Smooth muscle cell (in vitro differentiated cells): ENCODE data around the gene HSD17B8. TPM values are rescaled to one million over a fixed set of nuclear protein-coding genes. Genes with fewer than 3 reads are reported as not detected.

ENCODE experiments used
- DNase-seq: peaks from one replicate; lab custom pipeline; 2025; ENCODE audit not compliant: unreplicated experiment; lab: John Stamatoyannopoulos, UW
- H2AFZ ChIP-seq: fragments of 200-600 bp; sonication (generic); 2 replicates; pipeline ENCODE4 v1.6.0; 2016; ENCODE audit warnings: antibody characterized with exemption, low read depth, mild to moderate bottlenecking
- H3F3A ChIP-seq: fragments of 200-600 bp; sonication (generic); 2 replicates; pipeline ENCODE4 v1.6.0; 2017; ENCODE audit warnings: antibody characterized with exemption, low read depth
- H3K27ac ChIP-seq: fragments of 200-600 bp; sonication (generic); 2 replicates; pipeline ENCODE4 v1.5.1; 2016; ENCODE audit warnings: low read depth, mild to moderate bottlenecking
- H3K27me3 ChIP-seq: fragments of 200-600 bp; sonication (generic); 2 replicates; pipeline ENCODE4 v1.6.1; 2016; ENCODE audit warnings: low read depth, mild to moderate bottlenecking
- H3K36me3 ChIP-seq: fragments of 200-600 bp; sonication (generic); 2 replicates; pipeline ENCODE4 v1.5.1; 2016; ENCODE audit warnings: low read depth
- H3K4me1 ChIP-seq: fragments of 200-600 bp; sonication (generic); 2 replicates; pipeline ENCODE4 v1.5.1; 2016; ENCODE audit warnings: low read depth
- H3K4me2 ChIP-seq: fragments of 200-600 bp; sonication (generic); 2 replicates; pipeline ENCODE4 v1.6.0; 2016; ENCODE audit warnings: mild to moderate bottlenecking
- H3K4me3 ChIP-seq: fragments of 200-600 bp; sonication (generic); 2 replicates; pipeline ENCODE4 v1.5.1; 2016; ENCODE audit warnings: mild to moderate bottlenecking
- H3K79me2 ChIP-seq: fragments of 200-600 bp; sonication (generic); 2 replicates; pipeline ENCODE4 v1.6.0; 2016; ENCODE audit warnings: low read depth, mild to moderate bottlenecking
- H3K9ac ChIP-seq: fragments of 200-600 bp; sonication (generic); 2 replicates; pipeline ENCODE4 v1.6.0; 2016; ENCODE audit warnings: low read depth
- H3K9me3 ChIP-seq: fragments of 200-600 bp; sonication (generic); replicated peaks from 2 replicates; pipeline ENCODE4 v1.5.1; 2016; ENCODE audit warnings: low read depth
- H4K20me1 ChIP-seq: fragments of 200-600 bp; sonication (generic); 2 replicates; pipeline ENCODE4 v1.6.0; 2016; ENCODE audit warnings: low read depth
- WGBS: methylation state at CpG from one replicate; pipeline ENCODE4 v1.1.7; 2016; ENCODE audit warnings: low lambda C conversion rate; 5-methylcytosine and 5-hydroxymethylcytosine counted together
- polyA plus RNA-seq: library from polyadenylated mRNA; unstranded; fragments of >200 nt; fragmentation: Nextera tagmentation; extraction: Ambion mirVana; gene quantifications from 2 replicates; pipeline ENCODE4 v1.2.1, GENCODE V29; 2016
- total RNA-seq: library from RNA; depleted of rRNA; stranded (reverse); fragments of >200 nt; gene quantifications from 2 replicates; pipeline ENCODE4 v1.2.3, GENCODE V29; 2014
- TF ChIP-seq, protein P1 (sequence below): fragments of 200-600 bp; sonication (generic); IDR thresholded peaks from 2 replicates; pipeline ENCODE4 v1.5.1; 2017; ENCODE audit warnings: borderline replicate concordance, mild to moderate bottlenecking, antibody characterized with exemption; ENCODE audit not compliant: insufficient read depth, poor library complexity, severe bottlenecking

The HSD17B8 gene
- total and polyA plus RNA-seq, 2 experiments from 2014 or later, result 3.7 to 4.9 TPM

DNA sequence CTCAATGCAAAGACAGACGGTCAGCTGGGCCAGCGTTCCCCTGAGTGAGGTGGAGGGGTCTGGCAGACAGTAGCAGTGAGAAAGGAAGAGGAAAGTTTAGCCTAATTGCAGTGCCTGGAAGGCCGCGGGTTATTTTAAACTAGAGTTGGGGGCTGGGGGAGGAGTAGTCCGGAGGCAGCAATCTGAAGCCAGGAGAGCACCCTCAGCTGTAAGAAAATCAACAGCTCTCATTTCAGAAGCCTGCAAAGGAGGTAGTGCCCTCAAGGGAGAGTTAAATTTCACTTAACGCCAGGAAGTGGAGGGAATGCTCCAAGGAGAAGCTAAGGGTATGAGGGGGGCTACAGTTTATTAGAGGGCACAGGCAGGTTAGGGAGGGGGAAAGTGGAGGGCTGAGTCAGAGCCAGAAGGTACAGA is 30.8 kb downstream of the HSD17B8 start:
- Histone ChIP-seq H3K27ac (no peak overlapping the region), H3K27me3 (peaks cover 4% of the 10 kb centered on the region), H3K4me2 (no peak overlapping the region), H3K79me2 (no peaks in the 10 kb centered on the region), H2AFZ (no peak overlapping the region), H3F3A (no peaks in the 10 kb centered on the region), H3K9ac (no peak overlapping the region), H3K4me1 (no peaks in the 10 kb centered on the region), H3K36me3 (no peaks in the 10 kb centered on the region), H3K4me3 (no peak overlapping the region), H3K9me3 (no peaks in the 10 kb centered on the region), H4K20me1 (no peaks in the 10 kb centered on the region)
- TF ChIP-seq, protein P1, sequence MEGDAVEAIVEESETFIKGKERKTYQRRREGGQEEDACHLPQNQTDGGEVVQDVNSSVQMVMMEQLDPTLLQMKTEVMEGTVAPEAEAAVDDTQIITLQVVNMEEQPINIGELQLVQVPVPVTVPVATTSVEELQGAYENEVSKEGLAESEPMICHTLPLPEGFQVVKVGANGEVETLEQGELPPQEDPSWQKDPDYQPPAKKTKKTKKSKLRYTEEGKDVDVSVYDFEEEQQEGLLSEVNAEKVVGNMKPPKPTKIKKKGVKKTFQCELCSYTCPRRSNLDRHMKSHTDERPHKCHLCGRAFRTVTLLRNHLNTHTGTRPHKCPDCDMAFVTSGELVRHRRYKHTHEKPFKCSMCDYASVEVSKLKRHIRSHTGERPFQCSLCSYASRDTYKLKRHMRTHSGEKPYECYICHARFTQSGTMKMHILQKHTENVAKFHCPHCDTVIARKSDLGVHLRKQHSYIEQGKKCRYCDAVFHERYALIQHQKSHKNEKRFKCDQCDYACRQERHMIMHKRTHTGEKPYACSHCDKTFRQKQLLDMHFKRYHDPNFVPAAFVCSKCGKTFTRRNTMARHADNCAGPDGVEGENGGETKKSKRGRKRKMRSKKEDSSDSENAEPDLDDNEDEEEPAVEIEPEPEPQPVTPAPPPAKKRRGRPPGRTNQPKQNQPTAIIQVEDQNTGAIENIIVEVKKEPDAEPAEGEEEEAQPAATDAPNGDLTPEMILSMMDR, result no peak
- DNase-seq, result no peak
- WGBS, result 14% methylated on average over 6 of the region's 6 CpGs

DNA sequence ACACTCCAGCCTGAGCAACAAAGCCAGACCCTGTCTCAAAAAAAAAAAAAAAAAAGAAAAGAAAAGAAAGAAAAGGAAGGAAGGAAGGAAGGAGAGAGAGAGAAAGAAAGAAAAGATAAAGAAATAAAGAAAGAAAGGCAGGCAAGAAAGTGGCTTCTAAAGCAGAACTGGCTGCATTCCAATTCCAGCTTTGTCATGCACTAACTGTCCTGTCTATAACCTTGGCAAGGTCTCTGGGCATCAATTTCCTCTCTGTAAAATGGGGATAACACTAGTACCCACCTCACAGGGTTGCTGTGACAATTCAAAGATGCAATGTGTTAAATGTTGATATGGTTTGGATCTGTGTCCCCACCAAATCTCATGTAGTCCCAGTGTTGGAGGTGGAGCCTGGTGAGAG is 31.9 kb downstream of the HSD17B8 start:
- Histone ChIP-seq H3K27me3 (no peaks in the 10 kb centered on the region), H4K20me1 (no peaks in the 10 kb centered on the region)
- TF ChIP-seq, protein P1, result no peak

DNA sequence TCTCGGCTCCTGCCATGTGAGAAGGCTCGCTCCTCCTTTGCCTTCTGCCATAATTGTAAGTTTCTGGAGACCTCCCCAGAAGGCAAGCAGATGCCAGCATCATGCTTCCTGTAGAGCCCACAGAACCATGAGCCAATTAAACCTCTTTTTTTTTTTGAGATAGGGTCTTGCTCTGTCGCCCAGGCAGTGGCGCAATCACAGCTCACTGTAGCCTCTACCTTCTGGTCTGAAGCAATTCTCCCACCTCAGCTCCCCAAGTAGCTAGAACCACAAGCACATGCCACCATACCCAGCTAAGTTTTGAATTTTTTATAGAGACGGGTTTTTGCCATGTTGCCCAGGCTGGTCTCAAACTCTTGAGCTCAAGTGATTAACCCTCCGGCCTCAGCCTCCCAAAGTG is 32.4 kb downstream of the HSD17B8 start:
- 94% methylated on average over 6 of the region's 6 CpGs for WGBS
- no peak overlapping the region for H2AFZ ChIP-seq
- H3K36me3 ChIP-seq, result no peaks in the 10 kb centered on the region
- H3F3A ChIP-seq, result no peaks in the 10 kb centered on the region
- no peak overlapping the region for H3K27ac ChIP-seq
- no peaks in the 10 kb centered on the region for H3K4me1 ChIP-seq
- H3K4me3 ChIP-seq, result no peak overlapping the region
- TF ChIP-seq, protein P1, result no peak
- no peaks in the 10 kb centered on the region for H3K9me3 ChIP-seq
- DNase-seq, result no peak
- H3K4me2 ChIP-seq, result no peak overlapping the region
- H3K79me2 ChIP-seq, result no peaks in the 10 kb centered on the region
- no peak overlapping the region for H3K9ac ChIP-seq
- no peaks in the 10 kb centered on the region for H4K20me1 ChIP-seq
- H3K27me3 ChIP-seq, result peaks cover 1% of the 10 kb centered on the region

More for the DNA sequence above, 31.9 kb downstream of the HSD17B8 start:
- Histone ChIP-seq H3K4me2 (no peak overlapping the region), H3K4me1 (no peaks in the 10 kb centered on the region), H3F3A (no peaks in the 10 kb centered on the region), H2AFZ (no peak overlapping the region), H3K27ac (no peak overlapping the region), H3K9me3 (no peaks in the 10 kb centered on the region), H3K4me3 (no peak overlapping the region), H3K79me2 (no peaks in the 10 kb centered on the region), H3K9ac (no peak overlapping the region), H3K36me3 (no peaks in the 10 kb centered on the region)
- no peak for DNase-seq

DNA sequence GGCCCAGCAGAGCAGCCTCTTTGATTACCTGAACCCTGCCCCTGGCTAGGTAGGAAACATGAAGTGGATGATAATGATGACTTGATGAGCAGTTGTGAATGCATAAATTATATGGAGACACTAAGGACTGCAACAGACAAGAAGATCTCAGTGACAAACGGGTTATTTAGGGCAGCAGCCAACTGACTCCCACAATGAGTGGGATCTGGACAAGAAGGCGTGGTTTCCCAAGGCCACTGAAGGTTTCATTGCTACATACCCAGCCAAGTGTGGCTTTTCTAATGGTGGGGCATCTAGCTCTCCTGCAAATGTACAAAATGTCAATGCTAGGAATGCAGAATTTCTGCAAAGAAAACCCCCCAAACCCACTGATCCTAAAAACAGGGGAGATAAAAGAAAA is 33.3 kb downstream of the HSD17B8 start:
- H3K9ac ChIP-seq, result no peak overlapping the region
- H3K4me3 ChIP-seq, result no peak overlapping the region
- no peaks in the 10 kb centered on the region for H3K79me2 ChIP-seq
- TF ChIP-seq, protein P1, result no peak
- H4K20me1 ChIP-seq, result no peaks in the 10 kb centered on the region
- H3K4me1 ChIP-seq, result no peaks in the 10 kb centered on the region
- H2AFZ ChIP-seq, result no peak overlapping the region
- H3K4me2 ChIP-seq, result no peak overlapping the region
- no peak for DNase-seq
- 79% methylated on average over 2 of the region's 2 CpGs for WGBS
- no peak overlapping the region for H3K27ac ChIP-seq
- peaks cover 9% of the 10 kb centered on the region for H3K27me3 ChIP-seq
- no peaks in the 10 kb centered on the region for H3F3A ChIP-seq
- H3K36me3 ChIP-seq, result no peaks in the 10 kb centered on the region
- H3K9me3 ChIP-seq, result no peaks in the 10 kb centered on the region
